ENCODE results near the gene CRYL1.

Gene CRYL1

GRCh38 chr13:20394506-20394905 lies 131.2 kb downstream of the CRYL1 start:
- no peak for DNase-seq

DNA sequence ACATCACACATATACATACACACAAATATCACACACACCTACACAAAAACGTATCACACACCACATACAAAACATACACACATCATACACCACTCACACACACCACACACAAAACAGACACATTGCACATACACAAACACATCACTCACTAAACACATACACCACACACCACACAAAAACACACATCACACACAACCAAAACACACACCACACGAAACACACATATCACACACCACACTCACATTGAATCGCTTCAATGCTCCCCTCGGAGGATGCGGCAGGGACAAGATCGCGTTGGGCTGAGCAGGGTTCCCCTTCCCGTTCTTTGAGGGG lies 131.5 kb downstream of the CRYL1 start:
- DNase-seq = no peak

- no peak for DNase-seq
Observed at GRCh38 chr13:20393273-20394168, 132.1 kb downstream of the CRYL1 start.

DNA sequence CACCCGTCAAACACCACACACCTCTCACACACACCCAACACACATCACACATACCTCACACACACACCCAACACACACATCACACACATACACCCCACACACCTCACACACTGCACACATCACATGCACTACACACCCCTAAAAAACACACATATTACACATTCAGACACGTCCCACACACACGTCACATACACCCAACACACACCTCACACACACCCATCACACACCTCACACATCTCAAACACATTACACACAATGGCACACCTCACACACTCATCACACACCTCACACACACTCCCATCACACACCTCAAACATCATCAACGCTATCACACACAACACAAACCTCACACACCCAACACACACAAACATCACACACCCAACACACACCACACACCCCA lies 133.1 kb downstream of the CRYL1 start:
- DNase-seq = no peak

DNA sequence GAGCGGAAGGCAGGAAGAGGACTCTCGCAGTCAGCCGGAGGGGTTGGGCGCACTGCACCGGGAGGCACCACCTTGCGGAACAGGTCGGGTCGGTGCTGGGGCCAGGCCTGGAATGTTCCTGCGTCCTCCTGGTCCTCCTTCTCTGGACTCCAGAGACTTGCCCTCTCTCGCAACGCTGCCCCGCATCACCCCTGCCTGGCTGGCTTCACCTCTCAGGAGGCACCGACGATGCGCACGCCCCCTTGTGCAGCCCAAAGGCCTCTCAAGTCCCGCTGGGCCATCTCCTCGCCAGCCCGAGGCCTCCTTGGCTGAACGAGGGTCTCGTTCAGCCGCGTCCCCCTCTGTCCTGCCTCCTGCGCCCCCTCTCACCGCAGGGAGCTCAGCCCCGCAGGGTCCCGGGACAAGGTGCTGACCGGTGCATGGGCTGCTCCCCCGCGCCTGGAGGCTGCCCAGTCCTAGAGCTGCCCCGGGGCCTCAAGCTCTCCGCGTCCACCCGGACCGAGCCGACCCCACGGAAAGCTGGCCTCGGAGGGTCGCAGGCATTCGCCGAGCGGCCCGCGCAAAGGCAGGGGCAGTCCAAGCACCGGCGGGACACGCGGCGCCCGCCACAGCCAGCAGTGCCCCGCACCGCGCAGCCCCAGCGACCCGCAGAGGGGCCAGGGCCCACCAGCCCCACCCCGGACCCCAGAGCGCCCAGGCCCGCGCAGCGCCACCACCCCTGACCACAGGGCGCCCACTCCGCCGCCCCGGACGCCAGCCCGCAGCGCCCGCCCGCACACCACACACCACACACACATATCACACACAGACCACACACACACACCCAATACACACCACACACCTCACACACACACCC lies 133.8 kb downstream of the CRYL1 start:
- no peak for DNase-seq

- DNase-seq = no peak
Observed at GRCh38 chr13:20390526-20391175, 135.0 kb downstream of the CRYL1 start.

GRCh38 chr13:20389696-20390525 lies 135.7 kb downstream of the CRYL1 start:
- DNase-seq = no peak

- no peak for DNase-seq
Observed at GRCh38 chr13:20388184-20388583, 137.5 kb downstream of the CRYL1 start.

DNA sequence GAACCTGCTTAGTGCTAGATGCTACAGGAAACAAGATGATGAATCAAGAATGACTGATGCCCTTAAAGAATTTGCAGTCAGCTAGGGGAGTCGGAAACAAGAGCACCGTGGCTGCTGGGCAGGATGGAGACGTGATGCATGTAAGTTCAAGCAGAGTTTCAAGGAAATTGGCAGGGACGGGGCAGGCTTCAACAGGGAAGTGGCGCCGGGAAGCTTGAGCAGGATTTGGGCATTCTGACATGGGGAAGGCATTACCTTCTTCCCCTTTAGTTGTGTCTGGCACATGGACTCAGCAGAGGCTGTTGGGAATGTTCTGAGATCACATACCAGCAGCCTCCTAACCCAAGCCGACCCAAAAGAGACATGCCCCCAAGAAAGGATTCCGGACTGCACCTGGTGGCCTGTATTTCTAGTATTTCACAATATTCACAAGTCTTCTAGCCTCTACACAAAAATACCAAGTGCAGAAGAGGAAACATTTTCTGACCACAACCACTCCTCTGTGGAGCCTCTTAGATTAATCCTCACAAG lies 138.2 kb downstream of the CRYL1 start:
- DNase-seq = no peak

GRCh38 chr13:20387006-20387405 lies 138.7 kb downstream of the CRYL1 start:
- DNase-seq = no peak

DNA sequence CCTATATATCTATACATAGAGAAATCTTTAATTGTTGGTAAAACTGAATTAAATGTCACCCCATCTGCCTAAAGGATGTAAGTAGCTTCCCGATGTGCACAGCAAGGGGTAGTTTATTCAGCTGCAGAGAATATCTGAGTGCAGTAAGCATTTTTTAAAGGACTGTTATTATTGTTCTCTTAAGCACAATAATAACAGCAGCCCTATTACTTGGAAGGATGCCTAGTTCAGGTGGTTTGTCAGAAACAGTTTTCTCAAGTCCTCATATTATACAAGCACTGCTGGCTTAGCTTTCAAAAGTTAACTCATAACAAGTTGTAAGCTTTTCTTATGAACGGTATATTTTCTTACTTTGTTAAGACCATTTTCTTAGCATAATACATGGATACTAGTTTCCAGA lies 142.6 kb downstream of the CRYL1 start:
- DNase-seq = no peak

GRCh38 chr13:20381401-20381800 lies 144.3 kb downstream of the CRYL1 start:
- no peak for DNase-seq

GRCh38 chr13:20378721-20379120 lies 146.9 kb downstream of the CRYL1 start:
- DNase-seq = no peak

- DNase-seq = no peak
Observed at GRCh38 chr13:20377720-20378119, 147.9 kb downstream of the CRYL1 start.

GRCh38 chr13:20375871-20376270 lies 149.8 kb downstream of the CRYL1 start:
- no peak for DNase-seq

DNA sequence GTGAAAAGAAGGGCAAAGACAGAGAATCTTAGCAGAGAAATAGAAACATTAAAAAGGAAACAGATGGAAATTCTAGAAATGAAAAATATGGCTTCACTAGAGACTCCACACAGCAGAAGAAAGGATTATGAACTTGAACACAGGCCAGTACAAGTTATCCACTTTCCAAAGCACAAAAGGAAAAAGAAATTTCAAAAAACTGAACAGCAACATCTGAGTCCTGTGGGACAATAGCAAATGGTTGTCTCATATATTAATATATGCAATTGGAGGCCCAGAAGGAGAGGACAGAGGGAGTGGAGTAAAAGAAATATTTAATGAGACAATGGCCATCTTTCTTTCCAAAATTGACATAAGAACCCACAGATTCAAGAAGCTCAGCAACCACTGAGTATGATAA lies 151.8 kb downstream of the CRYL1 start:
- no peak for DNase-seq

GRCh38 chr13:20371825-20372224 lies 153.8 kb downstream of the CRYL1 start:
- DNase-seq = no peak

- no peak for DNase-seq
Observed at GRCh38 chr13:20370815-20371421, 154.7 kb downstream of the CRYL1 start.

GRCh38 chr13:20369886-20370361 lies 155.7 kb downstream of the CRYL1 start:
- DNase-seq = no peak

DNA sequence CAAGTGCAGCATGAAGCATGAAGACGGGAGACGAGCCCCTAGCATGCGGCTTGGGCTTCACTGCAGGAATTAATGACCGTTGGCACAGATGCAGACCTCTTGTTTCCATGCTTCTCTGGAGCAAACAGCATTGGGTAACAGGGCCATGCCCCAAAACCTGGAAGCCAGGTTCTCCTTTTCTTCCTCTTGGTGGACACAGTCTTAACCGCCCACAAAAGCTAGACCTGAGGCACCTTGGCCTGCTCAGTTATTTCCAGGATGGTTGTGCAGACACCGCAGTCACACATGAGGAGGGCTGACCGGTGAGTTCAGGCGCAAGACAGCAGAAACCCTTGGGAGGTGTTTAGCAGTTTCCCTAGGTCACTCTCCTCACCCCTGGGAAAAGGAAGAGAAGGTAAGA lies 159.6 kb downstream of the CRYL1 start:
- no peak for DNase-seq

DNA sequence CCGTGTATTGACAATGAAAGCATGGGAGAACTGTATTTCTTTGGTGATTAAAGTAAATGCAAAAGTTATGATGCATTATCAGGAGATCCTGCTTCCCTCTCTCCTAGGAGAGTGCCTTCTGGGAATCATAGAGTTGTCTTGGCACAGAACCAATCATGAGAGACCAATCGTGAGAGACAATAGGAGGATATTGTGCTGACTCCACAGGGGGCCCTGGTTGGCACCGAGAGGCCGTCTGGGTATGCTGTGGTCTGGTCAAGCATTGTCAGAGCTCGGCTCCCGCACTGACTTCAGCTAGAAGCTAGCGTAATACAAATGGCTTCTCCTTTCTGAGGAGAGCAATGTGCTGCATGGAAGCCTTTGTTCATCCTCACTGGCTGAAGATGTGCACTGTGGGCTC lies 162.1 kb downstream of the CRYL1 start:
- no peak for DNase-seq

DNA sequence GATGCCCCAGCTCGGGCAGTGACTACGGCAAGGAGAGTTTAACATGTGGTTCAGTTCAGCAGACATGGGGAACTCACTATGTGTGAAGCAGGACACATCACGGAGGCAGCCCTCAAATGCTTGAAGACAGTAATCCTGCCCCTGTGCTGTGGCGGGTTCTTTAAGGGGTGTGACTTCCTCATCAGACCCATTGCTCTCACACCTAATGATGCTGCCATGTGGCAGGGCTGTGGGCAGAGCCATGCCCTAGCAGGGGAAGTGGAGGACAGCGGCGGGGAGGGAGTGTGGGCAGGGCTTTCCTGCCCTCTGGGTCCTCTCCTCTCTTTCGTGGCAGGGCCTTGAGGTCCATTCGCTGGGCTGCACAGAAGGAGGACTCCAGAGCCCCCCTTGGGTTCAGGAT lies 162.5 kb downstream of the CRYL1 start:
- no peak for DNase-seq

All from activated T-cell treated with anti-CD3 and anti-CD28 coated beads, Interleukin-2, amount 50 U/mL, for 1 hour (primary cell).